GM21576 (cell line): ENCODE data around the gene CCNL1.
"Not testable (repeated sequence)": the region's sequence is repeated elsewhere in the genome, so short reads cannot be mapped to it uniquely, and the experiment has no call there.

Experiments used
- ATAC-seq: cut with Tn5 transposase; IDR thresholded peaks from one replicate; pipeline ENCODE4 v1.9.1; 2021; ENCODE audit warnings: mild to moderate bottlenecking, moderate library complexity; ENCODE audit not compliant: unreplicated experiment

CCNL1 gene

DNA sequence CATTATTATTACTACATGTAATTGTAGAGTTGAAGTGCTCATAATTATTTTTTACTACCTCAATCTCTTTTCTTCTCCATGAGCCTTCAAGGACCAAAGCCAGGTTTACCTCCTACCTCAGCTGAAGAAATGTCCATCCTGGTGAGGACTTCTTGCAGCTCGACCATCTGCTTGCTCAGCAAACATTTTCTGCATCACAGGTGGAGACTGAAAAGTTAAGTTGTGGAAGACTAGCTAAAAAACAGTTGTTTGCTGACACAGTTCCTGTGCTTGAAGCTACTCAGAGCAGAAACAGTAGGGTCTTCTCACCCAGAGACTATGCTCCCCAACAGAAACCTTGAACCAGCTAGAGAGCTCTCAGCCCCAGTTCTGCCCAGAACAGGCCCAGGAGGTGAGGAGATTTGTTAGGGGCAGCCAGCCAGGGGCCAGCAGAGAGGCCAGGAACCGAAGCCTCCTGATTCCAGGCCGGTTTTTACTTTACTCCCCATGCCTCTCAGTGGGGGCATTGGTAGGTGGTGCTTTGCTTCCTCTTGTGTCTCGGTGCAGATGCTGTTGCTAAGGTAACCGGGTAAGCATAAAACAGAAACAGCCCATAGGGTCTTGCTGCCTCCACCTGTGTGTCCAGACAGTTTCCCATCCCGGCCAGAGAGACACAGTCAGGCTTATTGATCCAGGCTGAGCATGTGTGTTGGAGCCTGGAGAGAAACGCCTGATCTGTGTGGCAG, 54.9 kb downstream of the CCNL1 start:
- ATAC-seq, result peak; percentile 65

- ATAC-seq, result no peak
Observed at GRCh38 chr3:157104521-157104920, 55.4 kb downstream of the CCNL1 start.

GRCh38 chr3:157103860-157104259, 56.1 kb downstream of the CCNL1 start:
- no peak for ATAC-seq

GRCh38 chr3:157103280-157103679, 56.7 kb downstream of the CCNL1 start:
- peak; percentile 86 for ATAC-seq

- ATAC-seq, result not testable (repeated sequence)
Observed at GRCh38 chr3:157102595-157102994, 57.4 kb downstream of the CCNL1 start.

GRCh38 chr3:157102098-157102497, 57.8 kb downstream of the CCNL1 start:
- no peak for ATAC-seq

GRCh38 chr3:157101486-157101885, 58.5 kb downstream of the CCNL1 start:
- ATAC-seq, result no peak

DNA sequence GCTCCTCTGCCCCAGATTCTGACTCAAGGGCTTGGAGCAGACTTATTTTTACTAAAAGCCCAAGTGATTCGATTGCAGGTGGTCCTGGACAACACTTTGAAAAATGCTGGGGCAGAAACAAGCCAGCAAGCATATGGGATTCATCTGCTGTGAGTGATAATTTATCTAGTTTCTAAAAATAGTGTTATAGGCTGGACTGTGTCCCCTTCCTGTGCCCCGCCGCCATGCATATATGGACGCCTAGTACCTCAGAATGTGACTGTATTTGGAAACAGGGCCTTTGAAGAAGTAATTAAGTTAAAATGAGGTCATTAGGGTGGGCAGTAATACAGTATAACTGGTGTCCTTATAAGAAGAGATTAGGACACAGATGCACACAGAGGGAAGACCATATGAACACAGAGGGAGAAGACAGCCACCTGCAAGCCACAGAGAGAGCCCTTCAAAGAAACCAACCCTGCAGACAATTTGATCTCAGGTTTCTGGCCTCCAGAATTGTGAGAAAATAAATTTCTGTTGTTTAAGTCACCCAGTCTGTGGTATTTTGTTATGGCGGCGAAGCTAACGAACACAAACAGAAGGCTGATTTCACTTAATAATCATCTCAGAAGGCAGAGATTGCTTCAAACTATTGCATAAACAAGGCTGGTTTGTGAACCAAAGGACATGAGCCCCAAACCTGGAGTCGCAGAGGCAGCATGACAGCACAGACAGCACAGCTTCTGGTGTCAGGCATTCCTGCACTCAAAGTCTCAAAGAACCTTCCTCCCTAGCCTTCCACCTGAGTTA, 59.1 kb downstream of the CCNL1 start:
- ATAC-seq, result no peak

- no peak for ATAC-seq
Observed at GRCh38 chr3:157100096-157100477, 59.9 kb downstream of the CCNL1 start.

DNA sequence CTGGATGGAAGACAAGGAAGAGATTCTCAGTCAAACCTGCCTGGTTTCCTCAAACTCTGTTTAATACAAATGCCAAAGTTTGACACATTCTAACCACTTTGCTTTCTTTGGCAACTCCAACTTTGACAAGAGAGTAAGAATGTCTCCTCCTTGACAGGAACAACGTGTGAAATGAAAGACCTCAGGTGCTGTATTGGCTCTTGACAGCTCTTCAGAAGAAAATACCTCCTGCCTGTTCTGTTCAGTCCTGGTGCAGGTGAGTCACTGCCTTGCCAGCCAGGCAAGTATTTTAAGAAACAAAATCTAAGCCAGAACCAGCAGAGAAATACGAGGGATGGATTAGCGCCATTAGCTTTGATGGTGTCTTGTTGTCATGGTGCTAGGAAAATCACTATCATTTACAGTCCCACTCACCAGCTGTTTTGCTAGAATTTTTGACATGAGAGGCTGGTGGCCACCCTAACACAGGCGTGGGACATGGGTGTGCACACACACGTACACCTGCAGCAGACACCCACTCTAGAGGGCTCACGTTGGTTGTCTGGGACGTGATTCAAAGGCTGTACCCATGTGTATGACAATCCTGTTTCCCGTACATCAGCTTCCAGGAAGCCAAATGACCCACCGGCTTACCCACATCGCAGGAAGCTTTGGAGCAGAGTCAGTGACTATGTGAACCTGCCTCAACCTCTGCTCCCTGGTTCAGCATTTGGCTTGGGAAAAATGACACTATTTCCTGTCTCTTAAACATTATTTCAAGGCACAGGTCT, 60.4 kb downstream of the CCNL1 start:
- no peak for ATAC-seq

DNA sequence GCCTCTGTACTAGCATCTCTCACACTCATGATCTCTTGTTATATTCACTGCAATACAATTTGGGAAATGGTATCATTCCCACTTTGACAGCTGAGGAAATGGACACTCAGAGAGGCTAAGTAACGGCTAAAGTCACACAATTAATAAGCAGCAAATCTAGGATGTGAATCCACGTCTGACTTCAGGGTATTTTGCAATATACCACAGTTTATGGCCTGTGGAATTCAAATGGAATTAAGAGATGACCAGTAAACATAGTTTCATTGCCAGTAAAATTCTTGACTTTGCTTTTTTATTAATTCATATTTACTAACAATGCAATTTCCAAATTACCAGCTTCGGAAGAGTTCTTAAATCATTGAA, 61.1 kb downstream of the CCNL1 start:
- ATAC-seq, result no peak

DNA sequence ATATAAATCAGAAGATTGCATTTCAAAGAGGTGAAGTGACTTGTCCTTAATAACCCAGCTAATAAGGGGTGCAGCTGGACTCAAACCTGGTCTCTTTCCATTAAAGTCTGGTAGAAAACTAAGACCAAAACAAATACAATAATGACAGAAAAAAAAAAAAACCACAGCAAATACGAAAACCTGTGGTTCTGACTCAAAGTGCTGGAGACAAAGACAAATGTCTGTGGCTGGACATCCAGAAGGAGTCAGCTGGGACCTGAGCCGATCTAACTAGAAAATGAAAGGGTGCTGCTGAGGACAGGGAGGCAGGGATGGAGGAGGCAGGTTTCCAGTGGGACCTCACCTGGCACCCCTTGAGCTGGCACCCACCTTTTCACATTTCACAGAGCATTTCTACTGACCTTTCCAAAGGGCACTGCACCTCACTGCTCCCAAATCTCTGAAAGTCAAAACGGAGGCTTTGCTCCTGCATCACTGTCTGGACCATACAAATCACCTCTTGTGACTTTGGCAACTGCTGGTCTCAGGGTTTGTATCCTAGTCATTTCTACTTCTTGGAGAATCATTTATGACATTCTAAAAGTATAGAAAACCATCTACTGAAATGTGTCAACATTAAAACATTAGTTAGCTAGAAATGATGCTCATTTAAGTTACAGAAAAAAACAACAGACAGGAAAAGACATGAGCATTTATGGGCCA, 61.7 kb downstream of the CCNL1 start:
- ATAC-seq, result no peak
